Measurements from ENCODE around the gene SRRT.

The SRRT gene

GRCh38 chr7:100859856-100860255 lies 15.0 kb upstream of the SRRT start:
- no peak for TF ChIP-seq CTCF (conservative IDR thresholded peaks at IDR 0.05; ENCODE audit: low read length)
- no peak overlapping the region for H3K4me3 ChIP-seq (ENCODE audit: low read length)
- DNase-seq (ENCODE audit: low read depth): no peak

GRCh38 chr7:100860702-100861615 lies 13.9 kb upstream of the SRRT start:
- no peak overlapping the region for H3K4me3 ChIP-seq (ENCODE audit: low read length)
- no peak for TF ChIP-seq CTCF (conservative IDR thresholded peaks at IDR 0.05; ENCODE audit: low read length)
- DNase-seq (ENCODE audit: low read depth): no peak

- no peak for TF ChIP-seq CTCF (conservative IDR thresholded peaks at IDR 0.05; ENCODE audit: low read length)
Measured at GRCh38 chr7:100861616-100861985, 13.3 kb upstream of the SRRT start.

DNA sequence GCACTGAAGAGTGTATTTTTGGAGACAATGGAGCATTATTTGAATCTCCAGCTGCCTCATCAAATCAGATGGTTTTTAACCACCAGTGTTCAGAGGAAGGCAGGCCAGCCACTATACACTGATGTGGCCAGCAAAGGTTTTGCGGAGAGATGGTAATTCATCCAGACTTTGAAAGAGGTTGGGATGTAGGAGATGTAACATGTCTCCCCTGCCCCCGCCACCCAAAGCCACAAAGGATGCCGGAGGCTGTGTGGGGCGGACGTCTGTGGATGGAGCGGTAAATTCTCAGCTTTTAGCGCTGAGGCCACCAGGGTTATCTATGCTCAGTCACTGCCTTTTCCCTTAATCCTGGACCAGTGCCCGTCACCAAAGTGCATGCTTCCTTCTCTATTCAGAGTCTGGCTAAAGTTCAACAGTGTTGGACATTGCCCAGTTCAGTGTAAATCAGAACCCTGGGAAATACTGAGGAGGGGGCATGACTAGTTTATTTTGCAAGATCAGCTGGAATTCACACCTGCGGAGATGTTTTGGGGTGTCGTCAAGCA lies 11.4 kb upstream of the SRRT start:
- no peak overlapping the region for H3K4me3 ChIP-seq (ENCODE audit: low read length)
- TF ChIP-seq CTCF (conservative IDR thresholded peaks at IDR 0.05; ENCODE audit: low read length): no peak
- DNase-seq (ENCODE audit: low read depth): no peak

More at GRCh38 chr7:100861616-100861985, 13.3 kb upstream of the SRRT start:
- H3K4me3 ChIP-seq (ENCODE audit: low read length): no peak overlapping the region
- no peak for DNase-seq (ENCODE audit: low read depth)

- no peak for DNase-seq (ENCODE audit: low read depth)
- no peak overlapping the region for H3K4me3 ChIP-seq (ENCODE audit: low read length)
- no peak for TF ChIP-seq CTCF (conservative IDR thresholded peaks at IDR 0.05; ENCODE audit: low read length)
Measured at GRCh38 chr7:100864263-100864845, 10.5 kb upstream of the SRRT start.

DNA sequence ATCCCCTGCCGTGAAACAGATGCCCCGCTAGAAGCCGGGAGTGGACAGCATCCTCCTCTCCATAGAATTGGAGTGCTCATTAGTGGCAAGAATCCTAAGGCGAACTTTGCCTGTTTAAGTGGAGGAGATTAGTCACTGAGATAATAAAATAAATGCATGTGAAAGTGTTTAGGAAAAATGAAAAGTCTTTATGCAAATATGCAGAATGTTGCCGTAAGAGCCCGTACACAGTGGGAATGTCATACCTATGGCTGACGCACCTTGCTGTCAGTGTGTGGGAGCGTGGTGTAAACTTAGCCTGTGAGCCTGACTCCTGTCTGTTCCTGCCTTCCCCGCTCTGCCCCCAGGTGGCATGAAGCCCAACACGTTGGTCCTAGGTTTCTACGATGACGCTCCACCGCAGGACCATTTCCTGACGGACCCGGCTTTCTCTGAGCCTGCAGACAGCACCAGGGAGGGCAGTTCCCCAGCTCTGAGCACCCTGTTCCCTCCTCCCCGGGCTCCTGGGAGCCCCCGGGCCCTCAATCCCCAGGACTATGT lies 9.5 kb upstream of the SRRT start:
- no peak for TF ChIP-seq CTCF (conservative IDR thresholded peaks at IDR 0.05; ENCODE audit: low read length)
- no peak overlapping the region for H3K4me3 ChIP-seq (ENCODE audit: low read length)
- DNase-seq (ENCODE audit: low read depth): no peak
